Mesenchymal stem cell (in vitro differentiated cells and primary cell): ENCODE results near the gene TTC9B. TPM values are rescaled to one million over a fixed set of nuclear protein-coding genes. Genes with fewer than 3 reads are reported as not detected.

Experiments used
- DNase-seq: peaks from one replicate; pipeline ENCODE4 v3.0.0-alpha.2; 2013
- H2AFZ ChIP-seq: one replicate; pipeline ENCODE4 v1.6.1; 2013; ENCODE audit warnings: low read depth, mild to moderate bottlenecking, control low read depth, inconsistent platforms, low read length, moderate library complexity
- H2AK5ac ChIP-seq: 2 replicates; pipeline ENCODE4 v1.6.1; 2013; ENCODE audit warnings: low read length, moderate library complexity, mild to moderate bottlenecking, inconsistent platforms; ENCODE audit not compliant: severe bottlenecking
- H2BK120ac ChIP-seq: one replicate; pipeline ENCODE4 v1.6.1; 2013; ENCODE audit warnings: low read depth, mild to moderate bottlenecking, inconsistent platforms, low read length, moderate library complexity
- H2BK12ac ChIP-seq, 2 experiments: one replicate each; pipeline ENCODE4 v1.6.1; 2013; ENCODE audit warnings: inconsistent platforms in 2 of 2, low read length in 2 of 2, mild to moderate bottlenecking in 2 of 2, moderate library complexity in 2 of 2, control low read depth in 1 of 2
- H2BK15ac ChIP-seq: one replicate; pipeline ENCODE4 v1.6.1; 2013; ENCODE audit warnings: mild to moderate bottlenecking, low read depth, inconsistent platforms; ENCODE audit not compliant: poor library complexity, severe bottlenecking
- H2BK5ac ChIP-seq: 2 replicates; pipeline ENCODE4 v1.6.1; 2013; ENCODE audit warnings: low read depth, mild to moderate bottlenecking, low read length, control low read depth, inconsistent platforms; ENCODE audit not compliant: poor library complexity, severe bottlenecking
- H3K14ac ChIP-seq, 2 experiments: one replicate each; pipeline ENCODE4 v1.6.1; 2013; ENCODE audit warnings: inconsistent platforms in 2 of 2, low read length in 2 of 2, control low read depth in 1 of 2, mild to moderate bottlenecking in 1 of 2, moderate library complexity in 1 of 2
- H3K18ac ChIP-seq, 2 experiments: one replicate each; pipeline ENCODE4 v1.6.1; 2013; ENCODE audit warnings: inconsistent platforms in 2 of 2, low read length in 2 of 2, control low read depth in 1 of 2, low read depth in 1 of 2, mild to moderate bottlenecking in 1 of 2
- H3K23ac ChIP-seq, 2 experiments: one replicate each; pipeline ENCODE4 v1.6.1; 2013; ENCODE audit warnings: inconsistent platforms in 2 of 2, low read length in 2 of 2, mild to moderate bottlenecking in 2 of 2, moderate library complexity in 2 of 2, control low read depth in 1 of 2
- H3K27ac ChIP-seq: 2 replicates; pipeline ENCODE4 v1.5.1; 2013; ENCODE audit warnings: mild to moderate bottlenecking, moderate library complexity, low read length, control low read depth, inconsistent platforms; ENCODE audit not compliant: poor library complexity, severe bottlenecking
- H3K27me3 ChIP-seq, 2 experiments: 2 replicates each; pipeline versions ENCODE4 v1.6.1 to v1.7.0; 2013; ENCODE audit warnings: low read length in 2 of 2, mild to moderate bottlenecking in 2 of 2, moderate library complexity in 2 of 2, control low read depth in 1 of 2, inconsistent platforms in 1 of 2; ENCODE audit not compliant: control insufficient read depth in 1 of 2, insufficient read depth in 1 of 2
- H3K36me3 ChIP-seq, 2 experiments: 2 replicates each; pipeline versions ENCODE4 v1.6.1 to v1.7.0; 2013; ENCODE audit warnings: low read length in 2 of 2, control low read depth in 1 of 2, inconsistent platforms in 1 of 2, low read depth in 1 of 2, mild to moderate bottlenecking in 1 of 2; ENCODE audit not compliant: insufficient read depth in 2 of 2, control insufficient read depth in 1 of 2
- H3K4ac ChIP-seq, 2 experiments: one replicate each; pipeline ENCODE4 v1.6.1; 2013; ENCODE audit warnings: inconsistent platforms in 2 of 2, low read length in 2 of 2, mild to moderate bottlenecking in 2 of 2, moderate library complexity in 2 of 2, control low read depth in 1 of 2, low read depth in 1 of 2
- H3K4me1 ChIP-seq: 2 replicates; pipeline ENCODE4 v1.6.1; 2013; ENCODE audit warnings: low read depth, low read length, control low read depth; ENCODE audit not compliant: control insufficient read depth, insufficient read depth
- H3K4me2 ChIP-seq: 2 replicates; pipeline ENCODE4 v1.6.1; 2013; ENCODE audit warnings: low read length, mild to moderate bottlenecking, inconsistent platforms; ENCODE audit not compliant: poor library complexity, severe bottlenecking
- H3K4me3 ChIP-seq, 2 experiments: 2 replicates each; pipeline versions ENCODE4 v1.5.1 to v1.7.0; 2013; ENCODE audit warnings: low read length in 2 of 2, mild to moderate bottlenecking in 2 of 2, control low read depth in 1 of 2, low read depth in 1 of 2; ENCODE audit not compliant: insufficient read depth in 1 of 2
- H3K79me1 ChIP-seq: replicated peaks from 2 replicates; pipeline ENCODE4 v1.6.1; 2013; ENCODE audit warnings: mild to moderate bottlenecking, control low read depth, low read length, inconsistent platforms; ENCODE audit not compliant: poor library complexity, severe bottlenecking
- H3K9ac ChIP-seq: 2 replicates; pipeline ENCODE4 v1.7.0; 2013; ENCODE audit warnings: mild to moderate bottlenecking, low read length, moderate library complexity
- H3K9me3 ChIP-seq: 2 replicates; pipeline ENCODE4 v1.7.0; 2013; ENCODE audit warnings: mild to moderate bottlenecking, low read length; ENCODE audit not compliant: control insufficient read depth
- H4K8ac ChIP-seq: one replicate; pipeline ENCODE4 v1.6.1; 2013; ENCODE audit warnings: inconsistent platforms, mild to moderate bottlenecking, low read length, moderate library complexity
- H4K91ac ChIP-seq: one replicate; pipeline ENCODE4 v1.6.1; 2013; ENCODE audit warnings: mild to moderate bottlenecking, low read length, inconsistent platforms
- WGBS: methylation state at CpG from one replicate; pipeline ENCODE4 v1.1.7; 2013; ENCODE audit warnings: mixed read lengths; 5-methylcytosine and 5-hydroxymethylcytosine counted together
- polyA plus RNA-seq, 2 experiments: library from polyadenylated mRNA; stranded (reverse); fragments of 200-250 nt; gene quantifications; one replicate each; pipeline ENCODE4 v1.2.3, GENCODE V29; 2013

Gene TTC9B
- polyA plus RNA-seq (2013, experiment 1 of 2), result not detected
- not detected for polyA plus RNA-seq (2013, experiment 2 of 2)

DNA sequence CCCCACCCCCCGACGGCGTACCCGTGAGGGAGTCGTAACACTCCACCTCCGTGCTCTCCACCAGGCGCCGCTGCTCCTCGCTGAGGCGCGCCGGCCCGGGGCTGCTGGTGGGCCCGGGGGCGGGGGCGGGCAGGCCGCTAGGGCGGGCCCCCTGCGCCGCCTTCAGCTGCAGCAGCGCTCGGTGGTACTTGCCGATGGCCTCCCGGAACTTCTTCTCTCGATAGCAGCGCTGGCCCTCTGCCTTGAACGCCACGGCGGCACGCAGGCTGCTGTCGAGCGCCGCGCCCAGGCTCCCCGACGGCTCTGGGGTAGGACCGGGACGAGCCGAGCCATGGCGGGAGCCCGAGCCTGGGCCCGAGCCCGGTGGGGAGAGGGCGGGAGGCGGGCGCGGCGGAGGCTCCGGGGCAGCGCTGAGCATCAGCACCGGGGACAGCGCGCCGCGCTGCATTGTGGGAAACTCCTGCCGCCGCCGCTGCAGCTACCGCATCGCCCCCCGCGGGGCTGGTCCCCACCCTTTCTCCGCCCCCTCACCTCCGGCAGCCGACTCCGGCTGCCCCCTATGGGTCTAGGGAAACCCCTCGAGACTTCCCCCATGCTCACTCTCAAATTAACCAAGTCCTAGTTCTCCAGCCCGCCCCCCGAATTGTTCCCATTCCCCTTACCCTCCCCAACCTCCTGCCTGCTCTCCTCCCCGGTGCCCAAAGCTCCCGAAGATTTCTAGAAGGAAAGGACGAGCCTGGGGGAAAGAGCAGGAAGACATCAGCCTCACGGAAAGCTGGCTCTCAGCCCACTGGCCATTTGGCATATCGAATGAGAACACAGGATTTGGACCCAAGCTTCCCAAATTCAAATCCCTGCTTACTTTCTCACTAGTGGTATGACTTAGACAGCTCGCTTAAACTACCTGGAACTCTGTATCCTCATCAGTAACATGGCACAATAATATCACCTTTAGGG, at the start of gene TTC9B:
Gene TTC9B, minus strand, starts transcription at position 451 of the 957 bp plus-strand sequence. Its CDS starts 3 bp downstream, at position 448.
- Histone ChIP-seq H2AK5ac (no peak within 1 kb of the TSS), H2BK12ac (no peak within 1 kb of the TSS), H2BK15ac (no peak within 1 kb of the TSS), H3K4ac (no peak within 1 kb of the TSS), H3K4me3 (peak within 1 kb of the TSS in 1 of 2 experiments; percentile 37), H2BK5ac (no peak within 1 kb of the TSS), H3K27me3 (peaks cover 19 to 26% of the 10 kb centered on the region in 2 experiments), H3K9me3 (no peaks in the 10 kb centered on the region), H3K27ac (no peak within 1 kb of the TSS), H2AFZ (no peak within 1 kb of the TSS), H4K91ac (no peak within 1 kb of the TSS), H3K4me1 (peaks cover 20% of the 10 kb centered on the region), H4K8ac (no peak within 1 kb of the TSS), H3K23ac (peak within 1 kb of the TSS in 1 of 2 experiments; percentile 77), H3K4me2 (peak within 1 kb of the TSS; percentile 26), H3K9ac (no peak within 1 kb of the TSS), H3K79me1 (no peaks in the 10 kb centered on the region), H3K18ac (no peak within 1 kb of the TSS), H3K14ac (no peak within 1 kb of the TSS), H3K36me3 (peaks cover 6 to 18% of the 10 kb centered on the region in 2 experiments), H2BK120ac (no peak within 1 kb of the TSS)
- 9% methylated on average over 52 of the region's 75 CpGs for WGBS
- DNase-seq, result peak; percentile 23

DNA sequence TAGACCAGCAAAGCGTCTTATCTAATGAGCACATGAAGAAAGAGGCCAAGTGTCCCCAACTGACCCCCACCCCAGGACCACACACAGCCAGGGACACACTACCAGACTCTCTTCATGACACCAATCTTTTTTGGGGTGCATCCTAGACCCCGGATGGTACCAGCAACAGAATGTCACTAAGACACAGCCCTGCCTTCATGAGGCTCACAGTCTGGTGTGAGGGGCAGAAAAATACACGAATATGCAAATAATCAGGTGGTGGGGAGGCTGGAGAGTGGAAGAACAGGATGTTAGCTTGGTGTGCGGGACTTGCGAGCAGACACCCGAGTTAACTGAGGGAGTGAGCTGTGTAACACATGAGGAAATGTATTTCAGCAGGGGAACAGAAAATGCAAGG, 49.4 kb upstream of the TTC9B start:
- Histone ChIP-seq H3K4me2 (no peak overlapping the region), H3K27ac (no peak overlapping the region), H3K9ac (peak overlapping the region; percentile 73), H2AK5ac (no peak overlapping the region), H3K4ac (no peak overlapping the region), H2BK5ac (no peak overlapping the region), H2AFZ (no peak overlapping the region), H2BK12ac (no peak overlapping the region), H3K18ac (no peak overlapping the region), H3K27me3 (no peaks in the 10 kb centered on the region), H3K23ac (no peak overlapping the region), H3K79me1 (peaks cover 60% of the 10 kb centered on the region), H2BK15ac (no peak overlapping the region), H4K91ac (no peak overlapping the region), H3K14ac (no peak overlapping the region), H3K36me3 (peaks cover 42 to 71% of the 10 kb centered on the region in 2 experiments), H3K9me3 (no peaks in the 10 kb centered on the region), H2BK120ac (no peak overlapping the region), H3K4me3 (no peak overlapping the region), H4K8ac (no peak overlapping the region), H3K4me1 (peaks cover 12% of the 10 kb centered on the region)
- WGBS, result 91% methylated on average over 6 of the region's 6 CpGs
- DNase-seq, result no peak

DNA sequence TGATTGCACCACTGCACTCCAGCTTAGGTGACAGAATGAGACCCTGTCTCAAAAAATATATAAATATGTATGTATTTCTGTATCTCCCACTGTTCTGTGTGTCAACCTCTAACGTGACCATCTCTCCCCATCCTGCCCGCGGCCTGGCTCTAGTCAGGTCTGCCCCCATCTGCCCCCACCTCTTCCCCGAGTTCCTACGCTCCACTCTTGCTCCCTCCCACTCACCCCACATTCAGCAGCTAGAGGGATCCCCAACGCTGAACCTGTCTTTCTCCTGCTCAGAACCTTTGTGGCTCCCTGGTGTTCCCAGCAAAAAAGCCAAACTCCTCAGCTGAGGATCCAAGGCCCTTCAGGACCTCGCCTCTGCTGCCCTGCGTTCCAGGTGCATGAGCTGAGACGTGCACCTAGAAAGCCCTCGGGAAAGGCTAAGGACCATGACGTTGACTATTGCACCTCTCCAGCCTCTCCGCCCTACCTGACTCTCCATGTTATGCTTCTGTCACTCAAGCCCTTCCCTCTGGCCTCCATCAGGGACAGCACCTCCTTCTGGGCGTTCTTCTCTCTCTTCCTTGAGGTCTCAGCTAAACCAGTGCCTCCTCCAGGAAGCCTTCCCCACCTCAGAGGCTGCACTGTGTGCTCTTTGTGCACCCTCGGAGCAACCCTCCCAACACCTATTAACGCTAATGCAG, 48.9 kb upstream of the TTC9B start:
- DNase-seq, result no peak
- Histone ChIP-seq H2BK12ac (no peak overlapping the region), H3K9ac (no peak overlapping the region), H3K18ac (no peak overlapping the region), H3K79me1 (peaks cover 63% of the 10 kb centered on the region), H2BK120ac (no peak overlapping the region), H3K27ac (no peak overlapping the region), H2BK5ac (no peak overlapping the region), H2BK15ac (no peak overlapping the region), H3K9me3 (no peaks in the 10 kb centered on the region), H3K14ac (no peak overlapping the region), H3K4ac (no peak overlapping the region), H2AFZ (no peak overlapping the region), H3K4me1 (peaks cover 11% of the 10 kb centered on the region), H3K27me3 (no peaks in the 10 kb centered on the region), H3K36me3 (peaks cover 43 to 72% of the 10 kb centered on the region in 2 experiments), H2AK5ac (no peak overlapping the region), H4K91ac (no peak overlapping the region), H3K4me3 (no peak overlapping the region), H4K8ac (no peak overlapping the region), H3K4me2 (no peak overlapping the region), H3K23ac (no peak overlapping the region)
- 91% methylated on average over 15 of the region's 15 CpGs for WGBS

DNA sequence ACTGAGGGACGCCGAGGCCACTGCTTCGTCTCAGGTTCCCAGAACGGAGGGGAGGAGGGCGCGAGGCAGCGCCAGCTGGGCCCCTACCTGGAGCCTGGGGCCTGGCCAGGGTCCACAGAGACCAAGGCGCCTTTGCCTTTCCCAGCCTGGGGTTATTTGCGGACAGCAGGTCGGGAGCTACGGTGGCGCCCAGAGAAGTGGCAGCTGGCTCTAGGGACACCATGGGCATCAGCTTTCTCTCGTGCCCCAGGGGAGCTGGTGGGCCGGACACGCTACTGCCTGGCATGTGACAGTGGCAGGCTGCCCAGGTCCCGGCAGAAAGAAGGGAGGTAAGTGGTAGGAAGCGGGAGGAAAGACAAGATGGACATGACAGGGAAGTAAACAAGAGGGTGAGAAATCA, 47.9 kb upstream of the TTC9B start:
- H2AK5ac ChIP-seq, result no peak overlapping the region
- no peak overlapping the region for H2BK5ac ChIP-seq
- DNase-seq, result no peak
- H3K27ac ChIP-seq, result no peak overlapping the region
- H4K91ac ChIP-seq, result no peak overlapping the region
- H2BK120ac ChIP-seq, result no peak overlapping the region
- peaks cover 10% of the 10 kb centered on the region for H3K4me1 ChIP-seq
- H3K9me3 ChIP-seq, result no peaks in the 10 kb centered on the region
- no peaks in the 10 kb centered on the region for H3K27me3 ChIP-seq
- peaks cover 63% of the 10 kb centered on the region for H3K79me1 ChIP-seq
- H3K36me3 ChIP-seq, result peaks cover 50 to 72% of the 10 kb centered on the region in 2 experiments
- WGBS, result 93% methylated on average over 17 of the region's 17 CpGs
- peak overlapping the region in 1 of 2 experiments; percentile 14 for H3K14ac ChIP-seq
- H4K8ac ChIP-seq, result no peak overlapping the region
- no peak overlapping the region for H3K9ac ChIP-seq
- H3K18ac ChIP-seq, result no peak overlapping the region
- no peak overlapping the region for H3K4me2 ChIP-seq
- no peak overlapping the region for H2BK15ac ChIP-seq
- no peak overlapping the region for H2AFZ ChIP-seq
- no peak overlapping the region for H2BK12ac ChIP-seq
- H3K23ac ChIP-seq, result no peak overlapping the region
- H3K4me3 ChIP-seq, result no peak overlapping the region
- H3K4ac ChIP-seq, result no peak overlapping the region
